ENCODE measurements around the gene PRR33.

Gene PRR33

DNA sequence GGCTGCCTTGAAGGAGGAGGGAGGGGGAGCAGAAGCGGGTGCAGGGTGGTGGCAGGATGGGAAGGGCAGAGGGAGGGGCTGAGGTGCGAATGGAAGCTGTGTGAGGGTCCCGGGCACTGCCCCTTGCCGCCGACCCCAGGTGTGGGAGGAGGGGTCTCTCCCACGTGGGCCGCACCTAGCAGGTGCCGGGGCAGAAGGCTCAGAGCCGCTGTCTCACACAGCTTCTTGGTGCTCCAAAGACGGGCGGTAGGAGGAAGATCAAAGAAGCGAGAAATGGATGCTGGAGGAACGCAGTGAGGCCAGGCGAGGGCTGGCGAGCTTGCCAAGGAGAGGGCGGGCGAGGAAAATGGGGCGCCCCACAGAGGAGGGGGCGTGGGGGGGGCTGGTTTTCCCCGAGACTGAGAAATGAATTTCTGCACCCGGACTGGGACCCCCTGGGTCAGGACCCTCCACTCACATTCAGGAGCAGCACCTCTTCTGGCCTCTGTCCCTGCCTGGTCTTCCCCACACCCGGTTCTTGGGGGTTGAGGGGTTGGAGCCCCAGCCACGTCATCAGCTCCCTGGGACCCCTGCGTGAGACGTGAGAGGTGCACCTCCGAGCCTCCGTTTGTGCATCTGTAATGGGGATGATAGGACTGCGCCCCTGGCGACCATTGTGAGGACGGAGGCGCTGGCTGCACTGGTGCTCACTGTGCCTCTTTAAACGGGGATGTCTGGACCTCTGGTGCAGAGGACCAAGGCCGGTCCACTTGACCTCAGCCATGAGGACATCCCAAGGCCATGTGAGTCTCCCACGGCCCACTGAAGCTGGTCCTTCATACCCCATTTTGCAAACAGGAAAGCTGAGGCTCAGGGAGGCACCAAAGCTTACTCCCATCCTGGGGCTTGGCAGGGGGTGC lies 22.0 kb downstream of the PRR33 start:
- H3K27ac Mint-ChIP-seq = peak overlapping the region; percentile 93
- ATAC-seq = no peak
- no peak for DNase-seq (ENCODE audit: low spot score in 2 of 2)
- peaks cover 91% of the 10 kb centered on the region for H3K36me3 Mint-ChIP-seq
- peaks cover 68% of the 10 kb centered on the region for H3K4me1 Mint-ChIP-seq
- peak overlapping the region; percentile 69 for H3K4me3 Mint-ChIP-seq
- H3K9me3 Mint-ChIP-seq = no peaks in the 10 kb centered on the region

DNA sequence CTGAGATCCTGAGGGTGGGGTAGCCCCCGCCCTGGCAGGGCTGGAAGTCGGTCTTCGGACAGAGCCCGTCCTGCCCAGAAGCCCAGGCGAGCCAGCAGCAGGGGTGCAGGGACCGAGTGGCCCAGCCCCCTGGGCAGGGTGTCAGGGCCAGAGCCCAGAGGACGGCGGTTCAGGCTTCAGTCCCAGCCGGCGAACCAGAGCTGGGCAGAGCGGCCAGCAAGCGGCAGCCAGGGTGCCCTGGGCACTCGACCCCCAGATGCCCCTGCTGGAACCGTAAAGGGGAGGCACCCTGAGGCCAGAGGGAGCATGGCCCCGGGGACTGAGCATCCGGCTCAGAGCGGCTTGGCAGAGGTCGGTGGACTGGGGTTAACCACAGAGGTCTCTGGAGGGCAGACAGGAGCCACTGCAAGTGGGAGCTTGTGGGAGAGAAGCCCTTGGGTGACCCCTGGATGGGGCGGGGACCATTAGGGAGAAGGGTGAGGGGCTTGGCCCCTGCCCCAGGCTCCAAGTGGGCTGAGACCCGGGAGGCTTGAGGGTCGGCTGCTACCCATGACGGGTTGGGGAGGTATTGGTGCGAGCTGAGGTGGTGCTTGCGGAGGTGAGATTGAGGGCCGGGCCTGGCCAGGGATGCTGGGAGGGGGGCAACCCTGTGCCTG lies 22.9 kb downstream of the PRR33 start:
- Mint-ChIP-seq H3K4me1 (peaks cover 68% of the 10 kb centered on the region), H3K9me3 (no peaks in the 10 kb centered on the region), H3K27ac (peak overlapping the region; percentile 93), H3K36me3 (peaks cover 99% of the 10 kb centered on the region), H3K4me3 (peak overlapping the region; percentile 69)
- ATAC-seq (no peak), DNase-seq (ENCODE audit: low spot score in 2 of 2) (no peak)

DNA sequence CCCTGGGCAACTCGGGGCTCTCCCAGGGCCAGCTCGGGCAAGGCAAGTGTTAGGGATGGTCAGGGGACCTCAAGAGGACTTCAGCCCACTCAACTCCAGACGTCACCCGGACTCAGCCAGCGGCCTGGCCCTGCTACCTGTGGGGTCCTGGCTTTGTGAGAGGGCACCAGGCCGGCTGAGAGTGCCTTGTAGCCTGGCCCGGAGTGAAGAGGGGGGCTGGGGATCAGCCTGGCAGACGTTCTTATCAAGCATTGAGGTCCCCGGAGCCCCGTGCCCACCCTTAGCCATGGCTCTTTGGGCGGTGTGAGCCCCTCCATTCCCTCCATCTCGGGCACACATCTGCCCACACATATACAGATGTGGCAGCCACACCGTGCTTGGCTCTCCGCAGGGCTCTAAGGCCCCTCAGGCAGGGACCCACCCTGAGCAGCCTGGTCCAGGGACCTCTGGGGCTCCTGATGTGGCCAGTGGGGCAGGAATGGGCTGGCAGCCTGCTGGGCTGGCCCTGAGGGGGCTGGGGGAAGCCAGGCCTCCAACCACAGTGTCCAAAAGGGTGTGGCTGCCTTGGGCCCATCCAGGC lies 23.5 kb downstream of the PRR33 start:
- H3K4me1 Mint-ChIP-seq = peaks cover 61% of the 10 kb centered on the region
- H3K36me3 Mint-ChIP-seq = peaks cover 93% of the 10 kb centered on the region
- no peaks in the 10 kb centered on the region for H3K9me3 Mint-ChIP-seq
- peak overlapping the region; percentile 93 for H3K27ac Mint-ChIP-seq
- H3K4me3 Mint-ChIP-seq = peak overlapping the region; percentile 15
- no peak for ATAC-seq
- no peak for DNase-seq (ENCODE audit: low spot score in 2 of 2)

DNA sequence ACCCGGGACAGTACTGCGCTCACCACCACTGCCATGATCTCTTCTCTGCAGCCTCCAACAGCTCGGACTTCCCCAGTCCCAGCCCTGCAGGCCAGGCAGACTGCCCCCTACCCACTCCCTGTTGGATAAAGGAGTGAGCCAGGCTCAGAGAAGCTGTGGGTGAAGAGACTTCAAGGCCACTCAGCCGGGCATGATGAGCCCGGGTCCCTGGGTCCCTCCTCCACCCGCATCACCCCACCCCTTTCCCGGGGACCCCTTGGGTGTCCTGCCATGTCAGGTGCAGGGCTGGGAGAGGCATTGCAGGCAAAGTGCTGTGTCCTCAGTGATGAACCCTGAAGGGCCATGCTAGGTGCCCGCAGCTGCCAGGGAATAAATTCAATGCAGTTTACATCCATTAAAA lies 24.3 kb downstream of the PRR33 start:
- peaks cover 54% of the 10 kb centered on the region for H3K4me1 Mint-ChIP-seq

DNA sequence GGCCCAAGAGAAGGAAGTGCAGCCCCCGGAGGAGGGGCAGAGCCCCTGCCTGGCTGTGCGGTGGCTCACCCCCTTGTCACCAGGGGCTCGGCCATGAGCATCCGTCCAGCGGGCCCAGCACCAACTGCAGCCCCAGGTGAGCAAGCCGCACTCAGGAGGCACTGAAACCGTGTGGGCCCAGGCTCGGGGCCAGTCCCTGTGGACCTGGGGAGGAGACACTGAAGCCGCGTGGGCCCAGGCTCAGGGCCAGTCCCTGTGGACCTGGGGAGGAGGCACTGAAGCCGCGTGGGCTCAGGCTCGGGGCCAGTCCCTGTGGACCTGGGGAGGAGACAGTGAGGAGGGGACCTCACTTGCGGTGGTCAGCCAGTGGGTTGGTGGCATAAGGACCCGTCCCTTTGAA lies 24.9 kb downstream of the PRR33 start:
- ATAC-seq (no peak), DNase-seq (ENCODE audit: low spot score in 2 of 2) (no peak)
- Mint-ChIP-seq H3K9me3 (no peaks in the 10 kb centered on the region), H3K4me1 (peaks cover 48% of the 10 kb centered on the region), H3K36me3 (peaks cover 80% of the 10 kb centered on the region), H3K27ac (peak overlapping the region; percentile 40), H3K4me3 (peak overlapping the region; percentile 15)

More for the DNA sequence above, 24.3 kb downstream of the PRR33 start:
- DNase-seq (ENCODE audit: low spot score in 2 of 2) (no peak), ATAC-seq (no peak)
- Mint-ChIP-seq H3K4me3 (peak overlapping the region; percentile 15), H3K27ac (peak overlapping the region; percentile 40), H3K9me3 (no peaks in the 10 kb centered on the region), H3K36me3 (peaks cover 86% of the 10 kb centered on the region)

DNA sequence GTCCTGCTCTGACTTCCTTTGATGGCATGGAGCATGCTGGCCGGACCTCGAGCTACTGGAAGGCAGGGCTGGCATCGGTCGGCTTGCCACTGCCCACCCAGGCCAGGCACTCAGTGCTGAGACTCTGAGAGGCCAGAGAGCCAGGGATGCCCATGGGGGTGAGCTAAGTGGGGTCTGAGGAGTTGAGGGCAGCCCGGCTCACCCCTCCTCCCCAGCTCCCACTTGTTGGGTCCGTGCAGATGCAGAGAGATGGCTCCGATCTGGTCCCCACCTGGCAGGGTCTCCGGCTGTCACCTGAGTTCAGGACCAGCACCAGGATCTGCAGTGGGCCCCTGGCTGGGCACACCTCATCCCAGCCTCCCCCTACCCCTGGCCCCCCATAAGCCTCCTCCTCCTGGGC lies 25.5 kb downstream of the PRR33 start:
- Mint-ChIP-seq H3K36me3 (peaks cover 74% of the 10 kb centered on the region), H3K27ac (peak overlapping the region; percentile 40), H3K4me1 (peaks cover 42% of the 10 kb centered on the region), H3K4me3 (no peak overlapping the region), H3K9me3 (no peaks in the 10 kb centered on the region)
- DNase-seq (ENCODE audit: low spot score in 2 of 2) (no peak), ATAC-seq (no peak)

DNA sequence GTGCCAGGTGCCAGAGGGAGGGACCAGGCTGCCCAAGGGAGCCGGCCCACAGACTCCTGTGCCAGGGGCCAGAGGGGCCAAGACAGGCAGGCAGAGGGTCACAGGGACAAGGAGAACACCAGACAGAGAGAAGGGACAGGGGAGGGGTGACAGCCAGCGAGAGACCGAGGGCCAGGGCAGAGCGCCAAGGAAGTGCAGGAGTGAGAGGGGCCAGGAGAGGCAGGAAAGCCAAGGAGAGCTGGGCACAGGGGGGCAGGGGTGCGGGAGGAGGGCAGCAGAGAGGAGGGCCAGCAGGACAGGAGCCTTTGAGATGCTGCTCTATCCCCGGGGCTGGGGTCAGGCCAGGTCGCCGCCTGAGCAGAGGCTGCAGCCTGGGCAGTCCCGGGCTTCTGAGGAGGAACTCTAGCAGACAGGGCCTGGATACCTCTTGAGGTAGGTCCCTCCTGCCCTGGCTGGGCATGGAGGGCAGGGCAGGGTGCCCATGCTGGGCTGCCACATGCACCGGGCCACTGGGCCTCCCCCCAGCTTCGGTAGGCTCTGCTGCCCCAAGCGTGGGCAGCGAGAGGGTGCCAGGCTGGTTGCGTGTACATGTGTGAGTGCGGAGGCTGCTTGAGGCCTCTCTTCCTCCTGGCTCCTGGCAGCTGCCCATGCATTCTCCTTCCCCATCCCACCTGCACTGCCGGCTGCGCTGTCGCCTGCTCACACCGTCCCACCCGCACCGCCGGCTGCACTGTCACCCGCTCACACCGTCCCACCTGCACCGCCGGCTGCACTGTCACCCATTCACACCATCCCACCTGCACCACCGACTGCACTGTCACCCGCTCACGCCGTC lies 26.6 kb downstream of the PRR33 start:
- peak overlapping the region; percentile 40 for H3K27ac Mint-ChIP-seq
- no peaks in the 10 kb centered on the region for H3K9me3 Mint-ChIP-seq
- peaks cover 30% of the 10 kb centered on the region for H3K4me1 Mint-ChIP-seq
- no peak for ATAC-seq
- H3K4me3 Mint-ChIP-seq = peak overlapping the region; percentile 32
- DNase-seq (ENCODE audit: low spot score in 2 of 2) = no peak
- peaks cover 62% of the 10 kb centered on the region for H3K36me3 Mint-ChIP-seq

DNA sequence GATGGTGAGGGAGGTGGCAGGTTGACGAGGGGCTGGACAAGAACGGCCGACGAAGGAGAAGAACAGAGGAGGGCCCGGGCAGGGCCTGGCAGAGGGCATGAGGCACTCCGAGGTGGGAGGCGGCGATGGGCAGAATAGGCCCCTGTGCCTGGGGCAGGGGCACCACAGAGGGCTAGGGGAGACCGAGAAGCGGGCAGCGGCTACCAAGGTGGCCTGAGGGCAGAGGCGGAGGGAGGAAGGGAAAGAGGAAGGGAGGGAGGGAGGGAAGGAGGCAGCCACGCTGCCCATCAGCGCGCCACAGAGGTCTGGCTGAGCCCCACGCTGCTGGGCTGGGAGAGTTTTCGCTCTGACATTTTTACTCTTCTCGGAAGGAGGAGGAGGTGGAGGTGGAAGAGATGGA lies 27.5 kb downstream of the PRR33 start:
- H3K9me3 Mint-ChIP-seq = no peaks in the 10 kb centered on the region
- H3K4me1 Mint-ChIP-seq = peaks cover 22% of the 10 kb centered on the region
- DNase-seq (ENCODE audit: low spot score in 2 of 2) = no peak
- H3K27ac Mint-ChIP-seq = no peak overlapping the region
- no peak for ATAC-seq
- peaks cover 54% of the 10 kb centered on the region for H3K36me3 Mint-ChIP-seq
- H3K4me3 Mint-ChIP-seq = no peak overlapping the region

DNA sequence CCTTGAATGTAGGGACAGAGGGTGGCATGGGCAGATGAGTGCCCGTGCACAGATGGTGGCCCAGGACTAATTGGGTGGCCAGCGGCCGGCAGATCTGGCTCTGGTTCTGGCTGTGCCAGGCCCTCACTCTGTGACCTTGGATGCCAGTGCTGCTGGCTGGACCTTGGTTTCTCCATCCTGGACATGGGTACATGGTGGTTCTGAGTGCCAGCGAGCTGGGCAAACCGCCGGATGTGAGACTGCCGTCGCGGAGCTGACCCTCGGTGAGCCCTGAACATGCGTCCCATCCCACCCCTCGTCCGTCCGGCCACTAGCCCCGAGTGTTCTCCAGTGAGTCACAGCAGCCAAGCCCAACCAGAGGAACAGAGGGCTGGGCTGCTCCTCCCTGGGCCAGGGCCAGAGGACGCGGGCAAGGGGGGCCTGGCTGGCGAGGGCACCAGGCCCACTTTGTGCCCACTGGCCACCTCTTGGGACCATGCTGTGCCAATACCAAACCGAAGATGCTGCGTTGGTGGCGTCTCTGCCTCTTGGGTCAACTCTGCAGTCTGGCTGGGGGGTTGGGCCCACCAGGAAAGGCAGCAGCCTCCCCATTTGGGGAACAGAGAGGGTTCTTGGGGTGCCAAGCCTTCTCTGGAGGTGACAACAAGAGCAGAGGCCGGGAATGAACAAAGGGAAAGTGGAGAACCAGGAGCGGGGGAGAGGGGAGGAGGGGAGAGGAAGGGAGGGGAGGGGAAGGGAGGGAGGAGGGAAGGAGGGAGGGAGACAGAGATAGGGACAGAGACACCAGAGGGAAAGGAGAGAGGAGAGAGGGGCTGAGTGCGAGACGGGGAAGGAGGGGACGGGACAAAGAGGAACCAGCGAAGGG lies 28.1 kb downstream of the PRR33 start:
- no peak overlapping the region for H3K4me3 Mint-ChIP-seq
- no peak overlapping the region for H3K27ac Mint-ChIP-seq
- DNase-seq (ENCODE audit: low spot score in 2 of 2) = no peak
- peaks cover 48% of the 10 kb centered on the region for H3K36me3 Mint-ChIP-seq
- H3K4me1 Mint-ChIP-seq = peaks cover 16% of the 10 kb centered on the region
- ATAC-seq = no peak
- no peaks in the 10 kb centered on the region for H3K9me3 Mint-ChIP-seq

DNA sequence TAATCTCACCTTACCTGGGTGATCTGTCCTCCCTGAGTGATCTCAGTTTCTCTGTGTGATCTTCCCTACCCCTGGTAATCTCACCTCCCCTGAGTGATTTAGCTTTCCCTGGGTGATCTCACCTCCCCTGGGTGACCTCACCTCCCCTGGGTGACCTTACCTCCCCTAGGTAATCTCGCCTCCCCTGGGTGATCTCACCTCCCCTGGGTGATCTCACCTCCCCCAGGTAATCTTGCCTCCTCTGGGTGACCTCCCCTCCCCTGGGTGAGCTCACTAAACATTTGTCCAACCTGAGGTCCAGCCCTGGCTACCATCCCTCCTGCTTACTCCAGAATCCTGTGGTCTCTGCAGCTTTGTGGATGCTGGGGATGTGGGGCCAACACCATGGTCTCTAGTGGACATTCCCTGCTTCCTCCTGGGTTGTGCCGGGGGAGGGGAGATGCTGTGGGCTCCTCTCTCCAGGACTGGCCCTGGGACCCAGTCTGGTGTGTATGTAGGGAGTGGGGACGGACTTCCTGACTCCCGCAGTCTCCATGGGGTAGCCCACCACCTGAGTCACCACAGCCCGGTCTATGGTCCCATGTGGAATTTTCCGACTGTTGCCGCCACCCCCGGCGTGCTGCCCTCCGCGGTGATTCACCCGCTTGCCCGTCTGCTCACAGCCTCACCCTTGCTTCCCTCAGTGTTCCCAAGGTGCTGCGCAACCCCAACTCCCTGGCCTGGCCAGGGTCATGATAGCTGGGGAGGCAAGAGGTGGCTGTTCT lies 28.9 kb downstream of the PRR33 start:
- Mint-ChIP-seq H3K9me3 (no peaks in the 10 kb centered on the region), H3K36me3 (peaks cover 39% of the 10 kb centered on the region), H3K4me1 (peaks cover 8% of the 10 kb centered on the region), H3K27ac (no peak overlapping the region), H3K4me3 (no peak overlapping the region)
- DNase-seq (ENCODE audit: low spot score in 2 of 2) (no peak), ATAC-seq (peak; percentile 36)

DNA sequence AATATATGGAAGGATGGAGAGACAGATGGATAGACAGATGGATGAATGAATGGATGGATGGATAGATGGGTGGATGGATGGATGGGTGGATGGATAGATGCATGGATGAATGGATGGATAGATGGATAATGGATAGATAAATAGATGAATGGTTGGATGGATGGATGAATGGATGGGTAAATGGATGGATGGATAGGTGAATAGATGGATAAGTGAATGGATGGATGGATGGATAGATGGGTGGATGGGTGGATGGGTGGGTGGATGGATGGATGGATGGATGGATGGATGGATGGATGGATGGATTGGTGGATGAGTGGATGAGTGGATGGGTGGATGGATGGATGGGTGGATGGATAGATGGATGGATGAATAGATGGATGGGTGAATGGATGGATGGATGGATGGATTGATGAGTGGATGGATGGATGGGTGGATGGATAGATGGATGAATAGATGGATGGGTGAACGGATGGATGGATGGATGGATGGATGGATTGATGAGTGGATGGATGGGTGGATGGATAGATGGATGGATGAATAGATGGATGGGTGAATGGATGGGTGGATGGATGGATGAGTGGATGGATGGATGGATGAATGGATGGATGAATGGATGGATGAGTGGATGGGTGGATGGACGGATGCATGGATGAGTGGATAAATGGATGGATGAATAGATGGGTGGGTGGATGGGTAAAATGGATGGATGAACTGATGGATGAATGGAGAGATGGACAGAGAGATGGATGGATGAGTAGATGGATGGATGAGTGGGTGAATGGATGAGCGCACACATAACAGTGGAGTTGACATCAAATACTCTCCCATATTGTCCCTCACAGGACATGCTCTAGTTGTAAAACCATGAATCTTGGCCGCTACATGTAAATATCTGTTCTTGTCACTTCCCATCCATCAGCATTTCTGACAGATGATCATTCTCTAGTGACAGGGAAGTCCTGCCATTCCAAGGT lies 30.0 kb downstream of the PRR33 start:
- ATAC-seq (no peak), DNase-seq (ENCODE audit: low spot score in 2 of 2) (no peak)
- Mint-ChIP-seq H3K27ac (no peak overlapping the region), H3K36me3 (peaks cover 30% of the 10 kb centered on the region), H3K4me3 (no peak overlapping the region), H3K4me1 (no peaks in the 10 kb centered on the region), H3K9me3 (no peaks in the 10 kb centered on the region)

DNA sequence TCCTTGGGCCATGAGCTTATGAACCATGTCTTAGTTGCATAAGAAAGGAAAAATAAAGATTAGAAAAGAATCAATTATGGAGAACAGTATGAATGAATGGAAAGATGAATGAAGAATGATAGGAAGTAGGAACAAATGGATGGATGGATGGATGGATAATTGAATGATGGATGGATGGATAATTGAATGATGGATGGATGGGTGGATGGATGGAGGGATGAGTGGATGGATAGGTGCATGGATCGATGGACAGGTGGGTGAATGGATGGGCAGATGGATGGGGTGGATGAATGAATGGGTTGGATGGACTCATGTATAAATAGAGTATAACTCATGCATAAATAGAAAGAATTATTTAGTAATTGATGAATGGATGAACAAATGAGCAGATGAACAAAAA lies 31.6 kb downstream of the PRR33 start:
- peaks cover 14% of the 10 kb centered on the region for H3K36me3 Mint-ChIP-seq
- DNase-seq (ENCODE audit: low spot score in 2 of 2) (no peak), ATAC-seq (no peak)
- no peak overlapping the region for H3K27ac Mint-ChIP-seq
- H3K9me3 Mint-ChIP-seq = no peaks in the 10 kb centered on the region
- no peak overlapping the region for H3K4me3 Mint-ChIP-seq
- H3K4me1 Mint-ChIP-seq = peaks cover 14% of the 10 kb centered on the region

DNA sequence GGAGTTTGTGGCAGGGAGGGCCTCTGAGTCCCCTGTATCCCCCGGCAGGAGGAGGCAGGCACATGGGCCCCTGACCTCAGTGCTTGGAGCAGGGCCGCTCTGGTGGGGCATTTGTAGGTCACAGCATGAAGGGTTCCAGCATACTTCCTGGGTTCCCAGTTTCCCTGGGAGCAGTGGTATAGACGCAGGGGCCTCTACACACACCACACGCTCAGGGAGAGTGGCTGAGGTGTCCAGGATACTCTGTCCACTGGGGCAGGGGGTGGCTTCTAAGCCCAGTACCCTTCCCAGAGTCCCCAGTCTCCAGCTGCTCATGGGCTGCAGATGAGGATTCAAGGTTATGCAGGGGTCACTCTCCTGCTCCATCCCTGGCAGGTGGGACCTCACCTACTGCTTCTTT lies 32.7 kb downstream of the PRR33 start:
- Mint-ChIP-seq H3K4me1 (peaks cover 17% of the 10 kb centered on the region), H3K9me3 (no peaks in the 10 kb centered on the region), H3K4me3 (peak overlapping the region; percentile 33), H3K36me3 (peaks cover 3% of the 10 kb centered on the region), H3K27ac (peak overlapping the region; percentile 96)
- ATAC-seq (no peak), DNase-seq (ENCODE audit: low spot score in 2 of 2) (no peak)

Measured in stimulated activated effector memory CD8-positive, alpha-beta T cell treated with anti-CD3 and anti-CD28 coated beads, Interleukin-12 subunit alpha, Interleukin-12 subunit beta, amount 100 ng/mL, for 72 hours (primary cell).